ENCODE data around the gene CHSY1.

Gene CHSY1

DNA sequence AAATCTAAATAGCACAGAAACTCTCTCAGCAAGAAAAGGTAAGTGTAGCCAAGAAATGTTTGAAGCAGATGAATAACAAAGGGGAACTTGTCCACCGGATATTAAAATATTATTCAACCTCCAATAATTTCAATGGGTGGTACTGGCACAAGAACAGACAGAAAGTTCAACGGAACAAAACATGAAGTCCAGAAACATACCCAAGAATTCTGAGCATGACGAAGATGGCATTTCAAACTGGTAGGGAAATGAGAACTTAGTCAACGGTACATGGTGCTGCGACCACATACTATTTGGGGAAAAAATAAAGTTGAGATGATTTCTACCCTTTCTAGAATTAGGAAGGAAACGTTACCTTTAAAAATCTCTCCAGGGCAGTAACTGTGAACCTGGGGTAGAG lies 5.5 kb downstream of the CHSY1 start:
- Histone ChIP-seq H3K36me3 (ENCODE audit: control insufficient read depth, insufficient read depth, low read length) (no peaks in the 10 kb centered on the region), H3K4me2 (ENCODE audit: low read length) (peak overlapping the region; percentile 9), H3K4me1 (peaks cover 10% of the 10 kb centered on the region), H3K9ac (no peak overlapping the region), H2AFZ (no peak overlapping the region), H3K79me2 (peaks cover 27% of the 10 kb centered on the region), H3K27me3 (ENCODE audit: control insufficient read depth, insufficient read depth, low read length) (no peaks in the 10 kb centered on the region), H3K4me3 (ENCODE audit: low read depth, low read length) (no peak overlapping the region), H3K9me3 (ENCODE audit: control insufficient read depth, low read length) (no peaks in the 10 kb centered on the region), H3K27ac (no peak overlapping the region)
- no peak for TF ChIP-seq CTCF (IDR thresholded peaks at IDR 0.05)

DNA sequence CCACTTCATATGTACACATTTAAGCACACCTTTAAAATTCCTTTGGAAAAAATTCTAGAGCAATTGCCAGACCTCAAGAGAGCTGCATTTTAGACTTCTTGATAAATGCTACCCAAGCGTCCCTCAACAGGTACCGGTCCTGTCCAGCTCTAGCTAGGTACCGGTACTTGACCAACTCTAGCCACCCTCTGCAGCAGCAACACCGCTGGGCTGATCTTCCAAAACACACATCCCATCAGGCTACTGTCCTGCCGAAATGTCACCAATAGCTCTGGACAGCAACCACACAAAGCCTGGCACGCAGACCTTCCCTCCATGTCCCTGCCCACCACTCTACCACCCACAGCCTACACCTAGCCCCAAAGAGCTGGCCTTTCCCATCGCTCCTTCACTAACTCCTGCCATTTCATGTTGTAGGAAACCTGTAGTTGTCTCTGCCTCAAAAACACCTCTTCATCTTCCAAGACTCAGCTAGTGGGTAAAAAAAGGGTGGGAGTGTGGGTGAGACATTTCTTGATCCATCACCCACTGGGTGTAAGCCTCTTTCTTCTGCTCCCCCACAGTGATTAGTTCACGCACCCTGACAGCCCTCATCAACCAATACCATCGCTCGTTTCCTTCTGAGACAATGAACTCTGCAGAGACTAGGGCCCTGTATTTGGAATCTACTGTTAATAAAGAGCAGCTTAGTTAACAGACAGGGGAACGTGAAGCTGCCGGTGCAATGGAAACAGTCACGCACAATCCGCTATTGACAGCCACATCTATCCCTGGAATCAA lies 6.8 kb downstream of the CHSY1 start:
- H3K9me3 ChIP-seq (ENCODE audit: control insufficient read depth, low read length) = no peaks in the 10 kb centered on the region
- H3K27me3 ChIP-seq (ENCODE audit: control insufficient read depth, insufficient read depth, low read length) = no peaks in the 10 kb centered on the region
- TF ChIP-seq CTCF (IDR thresholded peaks at IDR 0.05) = no peak
- H2AFZ ChIP-seq = no peak overlapping the region
- H3K4me1 ChIP-seq = peaks cover 9% of the 10 kb centered on the region
- no peak overlapping the region for H3K9ac ChIP-seq
- H3K79me2 ChIP-seq = peaks cover 29% of the 10 kb centered on the region
- H3K36me3 ChIP-seq (ENCODE audit: control insufficient read depth, insufficient read depth, low read length) = no peaks in the 10 kb centered on the region
- no peak overlapping the region for H3K4me2 ChIP-seq (ENCODE audit: low read length)
- H3K4me3 ChIP-seq (ENCODE audit: low read depth, low read length) = no peak overlapping the region
- H3K27ac ChIP-seq = no peak overlapping the region

DNA sequence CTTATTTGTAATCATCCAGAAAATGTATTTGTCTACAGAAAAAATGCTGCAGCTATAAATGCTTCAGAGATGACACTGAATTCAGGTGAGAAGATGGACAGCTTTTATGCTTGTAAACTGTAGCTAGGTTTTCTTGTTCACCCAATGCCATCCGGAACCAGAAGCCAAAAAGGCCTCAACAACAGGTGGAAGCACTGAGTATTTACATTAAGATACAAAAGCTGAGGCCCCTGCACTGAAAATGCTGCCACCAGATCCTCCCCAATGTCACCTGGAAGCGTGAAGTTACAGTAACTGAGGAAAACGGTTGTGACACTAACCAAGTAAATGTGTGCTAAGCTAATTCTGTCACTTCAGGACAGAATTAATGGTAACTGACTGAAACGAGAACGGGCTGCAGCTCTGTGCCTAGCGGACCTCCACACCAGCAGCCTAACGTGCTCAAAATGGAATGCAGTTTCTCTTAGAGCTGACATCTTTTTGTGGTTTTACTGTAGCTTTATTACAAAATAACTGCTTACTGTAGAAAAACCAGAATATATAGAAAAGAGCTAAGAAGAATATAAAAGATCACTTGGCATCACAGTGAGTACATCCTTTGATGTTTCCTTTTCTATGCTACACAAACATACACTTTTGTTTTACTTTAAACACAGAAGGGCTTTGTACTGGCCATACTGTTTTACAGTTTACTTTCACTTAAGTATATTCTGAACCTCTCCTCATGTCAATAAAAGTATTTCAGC lies 7.6 kb downstream of the CHSY1 start:
- Histone ChIP-seq H3K9me3 (ENCODE audit: control insufficient read depth, low read length) (no peaks in the 10 kb centered on the region), H3K27ac (no peak overlapping the region), H3K4me1 (peaks cover 6% of the 10 kb centered on the region), H2AFZ (no peak overlapping the region), H3K79me2 (peaks cover 25% of the 10 kb centered on the region), H3K4me3 (ENCODE audit: low read depth, low read length) (no peak overlapping the region), H3K27me3 (ENCODE audit: control insufficient read depth, insufficient read depth, low read length) (no peaks in the 10 kb centered on the region), H3K4me2 (ENCODE audit: low read length) (no peak overlapping the region), H3K36me3 (ENCODE audit: control insufficient read depth, insufficient read depth, low read length) (no peaks in the 10 kb centered on the region), H3K9ac (no peak overlapping the region)
- TF ChIP-seq CTCF (IDR thresholded peaks at IDR 0.05) = no peak

GRCh38 chr15:101243420-101243819 lies 8.4 kb downstream of the CHSY1 start:
- H2AFZ ChIP-seq = no peak overlapping the region
- no peaks in the 10 kb centered on the region for H3K27me3 ChIP-seq (ENCODE audit: control insufficient read depth, insufficient read depth, low read length)
- no peaks in the 10 kb centered on the region for H3K36me3 ChIP-seq (ENCODE audit: control insufficient read depth, insufficient read depth, low read length)
- no peaks in the 10 kb centered on the region for H3K9me3 ChIP-seq (ENCODE audit: control insufficient read depth, low read length)
- H3K4me1 ChIP-seq = peaks cover 6% of the 10 kb centered on the region
- TF ChIP-seq CTCF (IDR thresholded peaks at IDR 0.05) = no peak
- no peak overlapping the region for H3K9ac ChIP-seq
- no peak overlapping the region for H3K27ac ChIP-seq
- H3K4me3 ChIP-seq (ENCODE audit: low read depth, low read length) = no peak overlapping the region
- H3K4me2 ChIP-seq (ENCODE audit: low read length) = no peak overlapping the region
- peaks cover 24% of the 10 kb centered on the region for H3K79me2 ChIP-seq
